Activated effector memory CD4-positive, alpha-beta T cell treated with anti-CD3 and anti-CD28 coated beads, Interleukin-2, amount 50 U/mL, for 16 hours (primary cell): ENCODE measurements around the gene RNF26.

Source experiments
- DNase-seq: peaks from one replicate; pipeline ENCODE4 v3.0.0-alpha.2; 2020

RNF26 gene

DNA sequence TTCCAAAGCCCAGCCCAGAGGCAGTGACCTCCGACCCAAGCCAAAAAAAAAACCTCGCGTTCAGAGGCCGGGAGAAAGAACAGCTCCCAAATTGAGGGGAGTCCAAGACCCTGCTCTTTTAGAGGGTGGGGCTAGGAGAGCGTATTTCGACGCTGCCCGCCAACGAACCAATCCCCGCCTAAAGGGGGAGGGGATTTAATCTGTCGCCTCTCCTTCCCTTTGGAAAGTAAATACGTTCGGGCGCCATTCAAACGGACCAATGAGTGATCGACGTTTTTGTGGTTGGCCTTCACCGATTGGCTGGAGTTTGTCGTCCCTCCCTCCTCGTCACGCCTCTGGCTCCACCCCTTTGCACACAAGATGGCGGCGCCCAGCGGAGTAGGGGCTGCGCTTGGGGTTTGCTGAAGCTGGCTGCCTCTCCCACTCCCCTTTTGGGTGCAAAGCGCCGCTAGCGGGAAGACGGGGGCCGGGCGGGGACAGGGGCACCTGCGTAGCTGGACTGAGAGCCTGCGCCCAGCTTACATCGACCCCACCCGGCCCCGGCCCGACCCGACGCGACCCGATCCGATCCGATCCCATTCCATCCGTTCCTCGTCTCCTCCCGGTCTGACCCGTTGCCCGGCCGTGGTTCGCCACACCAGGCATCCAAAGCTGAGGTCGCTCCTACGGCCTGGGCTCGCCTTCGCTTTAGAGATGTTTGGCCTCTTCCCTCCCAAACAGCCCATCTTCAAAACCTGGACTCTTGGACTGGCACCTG is at the start of gene RNF26:
RNF26 (plus strand) TSS at position 354 of the 757 bp plus-strand sequence. CDS start 596 bp downstream, outside the sequence.
- DNase-seq: peak; percentile 97

DNA sequence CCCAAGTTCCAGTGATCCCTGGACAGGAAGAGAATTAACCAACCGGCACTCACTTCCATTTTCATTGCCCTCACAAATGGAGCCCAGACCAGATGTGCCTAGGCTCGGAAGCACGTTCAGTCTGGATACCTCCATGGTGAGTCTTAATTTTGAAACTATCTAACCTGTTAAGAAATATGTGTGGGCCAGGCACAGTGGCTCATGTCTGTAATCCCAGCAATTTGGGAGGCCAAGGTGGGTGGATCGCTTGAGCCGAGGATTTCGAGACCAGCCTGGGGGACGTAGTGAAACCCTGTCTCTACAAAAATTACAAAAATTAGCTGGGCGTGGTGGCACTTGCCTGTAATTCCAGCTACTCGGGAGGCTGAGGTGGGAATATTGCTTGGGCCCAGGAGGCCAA is 48.9 kb upstream of the RNF26 start:
- DNase-seq: no peak

DNA sequence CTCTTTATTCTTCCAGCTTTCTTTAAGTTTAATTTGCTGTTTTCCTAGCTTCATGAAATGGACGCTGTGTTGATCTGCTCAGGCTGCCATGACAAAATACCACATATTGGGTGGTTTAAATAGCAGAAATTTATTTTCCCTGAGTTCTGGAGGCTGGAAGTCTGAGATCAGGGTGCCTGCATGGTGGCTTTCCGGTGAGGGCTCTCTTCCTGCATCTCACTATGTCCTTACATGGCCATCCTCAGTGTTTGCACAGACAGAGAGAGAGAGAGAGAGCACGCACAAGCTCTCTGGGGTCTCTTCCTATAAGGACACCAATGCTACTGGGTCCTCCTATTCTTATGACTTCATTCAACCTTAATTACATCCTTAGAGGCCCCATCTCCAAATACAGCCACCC is 46.1 kb upstream of the RNF26 start:
- no peak for DNase-seq

DNA sequence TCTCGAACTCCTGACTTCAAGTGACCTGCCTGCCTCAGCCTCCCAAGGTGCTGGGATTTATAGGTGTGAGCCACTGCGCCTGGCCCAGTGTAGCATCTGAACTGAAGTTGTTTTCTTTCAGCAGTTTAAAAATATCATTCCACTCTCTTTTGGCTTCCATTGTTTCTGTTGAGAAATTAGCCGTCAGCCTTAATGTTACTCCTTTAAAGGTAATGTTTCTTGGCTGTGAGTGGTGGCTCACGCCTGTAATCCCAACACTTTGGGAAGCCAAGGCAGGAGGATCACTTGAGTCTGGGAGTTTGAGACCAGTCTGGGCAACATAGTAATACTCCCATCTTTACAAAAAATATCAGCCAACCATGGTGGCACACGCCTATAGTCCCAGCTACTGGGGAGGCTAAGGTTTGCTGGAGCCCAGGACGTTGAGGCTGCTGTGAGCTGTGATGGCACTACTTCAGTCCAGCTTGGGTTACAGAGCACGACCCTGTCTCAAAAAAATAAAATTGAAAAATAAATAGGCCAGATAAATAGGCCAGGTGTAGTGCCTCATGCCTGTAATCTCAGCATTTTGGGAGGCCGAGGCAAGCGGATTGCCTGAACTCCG is 43.3 kb upstream of the RNF26 start:
- no peak for DNase-seq

DNA sequence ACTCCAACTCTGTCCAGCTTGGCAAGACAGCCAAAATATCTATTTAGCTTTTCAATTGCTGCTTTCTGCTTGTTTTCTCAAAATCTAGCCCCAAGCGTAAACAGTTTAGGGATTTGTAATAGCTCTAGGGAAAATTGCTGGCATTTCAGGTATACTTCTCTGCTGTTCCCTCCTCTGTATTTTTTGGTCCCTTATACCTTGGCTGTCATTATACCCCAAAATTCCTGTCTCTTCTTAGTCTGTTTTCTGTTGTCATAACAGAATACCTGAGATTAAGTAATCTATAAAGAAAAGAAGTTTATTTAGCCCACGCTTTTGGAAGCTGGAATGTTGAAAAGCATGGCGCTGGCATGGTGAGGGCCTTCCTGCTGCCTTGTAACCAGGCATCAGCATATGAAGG is 40.9 kb upstream of the RNF26 start:
- no peak for DNase-seq

DNA sequence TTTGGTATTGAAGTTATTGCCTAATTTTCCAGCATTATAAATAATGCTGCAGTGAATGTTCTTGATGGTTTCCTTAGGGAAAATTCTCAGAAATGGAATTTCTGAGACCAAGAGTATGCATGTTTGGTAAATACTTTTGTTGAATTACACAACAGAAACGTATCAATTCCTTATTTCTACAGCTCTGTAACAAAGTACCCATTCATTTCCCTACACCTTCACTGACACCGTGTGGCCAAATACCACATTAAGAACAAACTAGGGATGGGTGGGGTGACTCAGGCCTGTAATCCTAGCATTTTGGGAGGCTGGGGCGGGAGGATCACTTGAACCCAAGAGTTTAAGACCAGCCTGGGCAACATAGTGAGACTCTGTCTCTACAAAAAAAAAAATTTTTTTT is 39.1 kb upstream of the RNF26 start:
- no peak for DNase-seq

DNA sequence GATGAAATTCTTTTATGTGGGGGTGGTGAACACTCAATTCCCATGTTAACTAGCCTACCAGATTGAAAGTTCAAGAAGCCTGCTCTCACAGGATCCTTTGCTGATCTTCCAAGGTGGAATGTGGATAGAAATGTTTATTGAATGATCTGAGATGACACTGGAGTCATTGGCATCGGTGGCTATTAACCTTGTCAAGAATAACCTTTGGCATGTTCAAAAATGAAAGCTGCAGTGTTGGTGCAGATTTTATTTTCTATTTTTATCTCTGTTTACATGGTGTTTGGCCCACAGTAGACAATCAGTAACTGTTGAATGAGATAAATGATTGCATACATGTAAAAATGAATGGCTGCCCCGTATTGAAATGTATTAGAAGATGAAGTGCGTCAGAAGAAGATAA is 36.4 kb upstream of the RNF26 start:
- DNase-seq: no peak

DNA sequence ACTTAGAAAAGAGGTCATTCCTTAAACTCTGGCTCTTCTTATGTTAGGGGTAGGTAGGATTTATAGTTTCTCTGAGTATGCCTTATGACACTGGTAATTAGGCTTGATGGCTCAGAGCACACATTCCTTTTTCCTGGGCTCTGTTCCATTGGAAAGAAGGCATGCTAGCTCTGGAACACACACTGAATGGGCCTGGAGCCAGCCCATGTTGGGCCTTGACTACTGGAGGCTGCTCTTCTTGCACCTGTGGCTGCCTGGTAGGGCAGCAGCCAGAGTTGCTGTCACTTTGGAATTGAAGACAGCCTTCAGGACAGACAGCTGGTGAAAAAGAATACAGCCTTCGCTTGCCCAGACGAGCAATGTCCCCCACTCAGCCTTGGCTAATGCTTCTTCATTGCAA is 35.6 kb upstream of the RNF26 start:
- DNase-seq: no peak

DNA sequence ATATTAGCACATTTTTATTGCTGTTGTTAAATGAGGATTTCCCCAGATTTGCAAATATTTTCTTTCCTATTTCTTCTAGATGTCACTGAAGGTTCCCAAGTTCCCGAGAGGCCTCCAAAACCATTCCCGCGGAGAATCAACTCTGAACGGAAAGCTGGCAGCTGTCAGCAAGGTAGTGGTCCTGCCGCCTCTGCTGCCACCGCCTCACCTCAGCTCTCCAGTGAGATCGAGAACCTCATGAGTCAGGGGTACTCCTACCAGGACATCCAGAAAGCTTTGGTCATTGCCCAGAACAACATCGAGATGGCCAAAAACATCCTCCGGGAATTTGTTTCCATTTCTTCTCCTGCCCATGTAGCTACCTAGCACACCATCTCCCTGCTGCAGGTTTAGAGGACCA is 34.9 kb upstream of the RNF26 start:
- no peak for DNase-seq

DNA sequence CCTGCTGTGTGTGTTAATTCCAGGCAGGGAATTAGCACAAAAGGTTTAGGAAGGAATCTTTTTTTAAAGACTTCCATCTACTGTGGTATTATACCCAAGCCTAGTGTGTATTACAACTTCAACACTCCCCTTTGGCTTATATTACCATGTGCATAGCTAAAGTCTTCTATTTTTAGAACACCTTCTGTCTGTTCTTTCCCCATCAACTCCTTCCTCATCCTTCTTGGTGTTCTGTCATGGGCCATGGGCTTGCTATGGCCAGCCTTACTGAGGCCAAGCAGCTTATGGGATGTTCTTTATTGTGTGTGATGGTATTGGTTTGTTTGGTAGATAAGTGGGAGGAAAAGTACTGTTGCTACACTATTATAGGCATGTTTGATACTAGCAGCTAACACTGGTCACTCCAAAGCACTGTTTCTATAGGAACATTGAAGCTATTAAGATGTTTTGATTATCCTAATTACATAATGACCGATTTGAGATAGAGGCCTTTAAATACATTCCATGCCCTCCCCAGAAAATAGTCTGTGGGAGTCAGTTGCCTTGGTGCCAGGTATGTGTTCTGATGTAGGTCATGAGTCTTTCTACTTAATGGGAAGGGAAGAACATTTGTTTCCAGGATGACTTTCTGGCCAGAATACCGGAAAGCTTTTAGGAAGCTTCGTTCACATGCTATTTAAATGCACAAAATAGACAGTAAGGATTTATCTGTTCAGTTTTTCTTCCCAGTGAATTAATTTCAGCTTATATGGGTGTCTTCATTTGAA is 33.9 kb upstream of the RNF26 start:
- no peak for DNase-seq

DNA sequence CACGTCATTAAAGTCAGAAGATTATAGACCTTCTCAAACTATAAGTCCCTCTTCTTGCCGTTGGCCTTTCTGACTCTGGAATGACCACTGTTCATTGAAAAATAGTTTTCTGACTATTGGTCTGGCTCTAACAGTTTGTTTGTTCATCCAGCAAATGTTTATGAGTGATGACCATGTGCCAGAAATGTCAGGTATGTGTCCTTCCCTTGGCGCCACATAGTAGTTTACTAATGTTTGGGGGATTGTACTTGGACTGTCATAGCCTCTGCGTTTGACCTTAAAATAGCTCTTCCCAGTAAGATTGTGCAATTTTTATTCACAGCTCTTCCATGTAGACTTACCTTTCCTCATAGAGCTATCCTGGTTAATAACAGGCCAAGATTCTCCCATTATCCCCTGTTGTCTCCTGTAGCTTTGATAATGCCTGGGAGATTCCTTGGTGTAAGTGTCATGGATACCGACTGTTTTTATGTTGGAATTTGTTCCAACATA is 31.1 kb upstream of the RNF26 start:
- no peak for DNase-seq

DNA sequence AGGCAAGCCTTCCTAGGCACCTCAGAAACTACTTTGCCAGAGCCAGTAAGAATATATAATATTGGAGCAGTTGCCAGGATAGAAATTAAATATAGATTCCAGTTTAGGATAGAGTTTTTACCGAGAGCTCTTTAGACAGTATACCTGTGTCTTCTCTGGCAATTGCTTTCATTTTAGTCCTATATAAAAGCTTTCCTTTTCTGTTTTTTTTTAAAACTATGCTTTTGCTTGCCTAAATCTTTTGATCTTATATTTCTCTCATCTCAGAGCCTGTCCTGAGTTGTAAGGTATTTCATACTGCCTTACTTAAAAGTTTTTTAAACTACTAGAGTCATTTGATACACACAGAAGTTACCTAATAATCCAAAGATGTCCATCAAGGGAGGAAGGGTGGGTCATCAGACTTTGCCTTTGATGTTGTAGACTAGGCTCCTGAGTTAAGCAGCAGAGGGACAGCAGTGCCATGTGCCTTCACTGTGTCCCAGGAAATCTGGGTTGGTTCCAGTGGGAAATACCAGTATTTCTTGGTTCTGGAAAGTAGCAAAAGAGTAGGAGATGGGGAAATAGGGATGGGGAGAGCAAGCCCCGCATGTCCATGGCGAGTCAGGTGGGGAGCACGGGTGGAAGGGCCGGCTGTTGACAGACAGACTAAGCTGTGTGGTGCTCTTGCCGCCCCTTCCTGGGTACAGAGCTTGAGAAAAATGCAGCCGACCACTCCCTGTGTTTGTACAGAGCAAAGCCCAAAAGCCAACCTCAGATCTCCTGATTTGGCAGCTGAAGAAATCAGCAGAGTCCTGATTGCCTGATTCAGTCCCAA is 28.6 kb upstream of the RNF26 start:
- no peak for DNase-seq

DNA sequence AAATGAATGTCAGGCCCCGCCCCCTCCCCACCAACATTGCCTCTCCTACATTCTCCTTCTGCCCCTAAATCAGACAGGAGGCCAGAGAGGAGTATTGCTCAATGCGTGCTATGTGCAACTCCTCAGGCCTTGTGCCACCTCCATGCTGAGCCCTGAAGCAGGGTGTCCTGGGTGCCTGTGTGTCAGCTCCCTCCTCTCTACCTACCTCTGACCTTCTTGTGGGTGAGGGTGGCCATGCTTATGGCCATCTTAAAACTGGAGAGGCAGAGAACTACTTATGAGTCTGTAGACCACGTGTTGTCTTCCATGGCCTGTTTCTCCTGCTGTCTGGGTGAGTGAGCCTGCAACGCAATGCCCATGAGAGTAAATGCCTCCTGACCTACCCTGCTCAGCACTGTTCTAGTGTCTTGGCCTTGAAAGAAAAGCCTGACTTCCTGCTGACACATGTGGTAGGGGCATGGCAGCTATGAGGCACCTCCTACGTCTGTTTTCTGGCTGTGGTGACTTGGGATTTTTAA is 27.9 kb upstream of the RNF26 start:
- DNase-seq: no peak

DNA sequence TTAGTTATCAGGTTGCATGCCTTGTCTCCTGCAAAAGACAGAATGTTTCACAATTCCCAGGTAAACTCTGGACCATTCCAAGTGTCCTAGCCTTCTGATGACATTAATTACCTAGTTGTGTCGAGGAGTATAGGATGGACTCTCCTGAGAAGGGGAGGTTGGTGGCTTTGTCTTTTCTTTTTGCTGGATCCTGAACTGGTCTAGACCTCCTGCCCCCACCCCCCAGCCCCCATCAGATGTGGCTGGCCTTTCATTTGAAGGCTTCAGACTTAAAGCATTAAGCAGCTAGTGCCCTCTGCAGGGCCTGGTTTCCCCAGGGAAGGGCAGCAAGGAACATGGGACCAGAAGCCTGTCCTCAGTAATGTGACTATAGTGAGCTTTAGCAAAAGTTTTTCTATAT is 27.1 kb upstream of the RNF26 start:
- no peak for DNase-seq

DNA sequence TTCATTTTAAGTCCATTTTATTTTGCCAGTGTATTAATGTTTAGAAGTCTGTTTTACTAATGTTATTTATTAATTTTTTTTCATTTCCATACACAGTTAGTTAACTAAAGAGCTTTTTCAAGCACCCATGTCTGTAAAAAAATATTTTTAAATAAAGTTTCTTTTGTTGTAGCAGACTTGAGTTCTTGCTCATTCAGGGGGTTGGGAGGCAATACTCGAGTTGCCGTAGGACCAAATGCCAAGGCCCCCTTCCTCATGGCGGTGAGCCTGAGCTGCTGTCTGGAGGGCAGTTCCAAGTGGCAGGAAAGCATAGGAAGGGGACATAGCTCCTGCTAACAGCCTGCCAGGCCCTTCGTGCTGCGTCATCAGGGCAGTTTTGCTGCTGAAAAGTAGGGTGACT is 26.4 kb upstream of the RNF26 start:
- DNase-seq: no peak

DNA sequence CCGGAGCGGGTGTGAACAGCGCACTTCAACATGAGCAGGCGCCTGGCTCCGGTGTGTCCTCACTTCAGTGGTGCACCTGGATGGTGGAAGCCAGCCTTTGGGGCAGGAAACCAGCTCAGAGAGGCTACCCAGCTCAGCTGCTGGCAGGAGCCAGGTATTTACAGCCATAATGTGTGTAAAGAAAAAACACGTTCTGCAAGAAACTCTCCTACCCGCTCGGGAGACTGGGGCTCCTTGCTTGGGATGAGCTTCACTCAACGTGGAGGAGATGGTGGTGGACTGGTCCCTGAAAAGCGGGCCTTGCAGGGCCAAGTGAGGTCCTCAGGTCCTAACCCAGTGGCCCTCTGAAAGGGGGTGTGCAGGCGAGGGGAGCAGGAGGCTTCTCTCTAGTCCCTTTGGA is 24.9 kb upstream of the RNF26 start:
- no peak for DNase-seq

DNA sequence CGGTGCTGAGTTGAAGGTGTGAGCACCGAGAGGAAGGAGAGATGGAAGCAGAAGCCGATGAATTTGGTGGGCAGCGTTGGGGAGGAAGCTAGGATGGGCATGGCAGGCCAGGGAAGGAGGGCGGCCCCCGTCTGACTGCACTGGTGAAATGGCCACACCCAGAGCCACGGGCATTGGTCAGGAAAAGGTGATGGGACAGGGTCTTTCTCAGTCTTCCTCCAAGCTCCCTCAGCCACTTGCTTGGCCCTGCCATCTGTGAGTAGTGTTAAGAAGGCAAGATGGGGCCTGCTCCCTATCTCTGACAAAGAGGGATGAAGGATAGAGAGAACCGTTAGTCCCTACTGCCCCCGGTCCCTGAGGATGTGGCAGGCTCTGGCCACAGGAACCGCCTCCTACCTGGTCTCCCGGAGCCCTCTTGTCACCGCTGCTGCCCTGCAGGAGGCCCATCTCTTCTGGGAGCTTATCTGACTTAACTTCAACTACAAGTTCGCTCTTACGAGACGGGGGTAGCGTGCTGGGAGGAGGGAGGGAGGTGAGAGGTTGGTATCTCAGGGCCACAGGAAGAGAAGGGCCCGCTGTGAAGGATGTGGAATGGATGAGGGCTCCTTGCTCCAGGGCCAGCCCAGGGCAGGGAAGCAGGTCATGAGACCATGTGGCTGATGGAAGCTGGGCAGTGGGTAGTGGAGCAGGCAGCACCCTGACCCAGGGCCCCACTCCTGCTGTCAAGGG is 24.2 kb upstream of the RNF26 start:
- DNase-seq: no peak

DNA sequence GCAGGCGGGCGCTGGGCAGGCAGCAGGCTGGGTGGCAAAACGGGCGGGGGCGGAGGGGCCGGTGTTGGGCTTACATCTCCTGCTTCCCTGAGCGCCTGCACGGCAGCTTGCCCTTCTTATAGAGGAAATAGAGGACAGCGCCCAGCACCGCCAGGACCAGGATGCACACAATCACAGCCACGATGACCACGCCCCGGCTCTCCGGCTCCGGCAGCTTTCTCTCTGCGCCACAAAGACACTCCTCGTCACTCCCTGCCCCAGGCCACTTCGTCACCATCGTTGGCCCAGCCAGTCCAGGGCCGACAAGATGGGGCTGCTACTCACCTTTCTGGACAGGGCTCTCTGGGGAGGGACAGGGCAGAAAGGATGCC is 23.7 kb upstream of the RNF26 start:
- no peak for DNase-seq

DNA sequence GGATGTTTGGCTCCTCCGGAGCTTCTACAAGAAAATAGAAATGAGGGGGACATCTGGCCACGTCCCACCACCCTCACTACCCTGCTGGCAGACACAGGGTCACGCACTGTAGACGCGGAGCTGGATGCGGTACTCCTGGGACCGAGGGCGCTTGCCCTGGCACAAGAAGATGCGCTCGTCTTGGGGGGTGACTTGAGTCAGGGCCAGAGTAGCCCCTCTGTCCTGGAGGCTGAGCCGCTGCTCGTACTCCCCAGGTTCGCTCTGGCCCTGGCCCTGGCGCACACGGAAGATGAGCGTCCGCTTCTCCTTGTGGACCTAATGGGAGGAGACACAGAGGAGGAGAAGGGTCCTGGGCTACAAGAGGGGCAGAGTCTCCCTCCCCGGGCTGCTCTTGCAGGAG is 19.6 kb upstream of the RNF26 start:
- DNase-seq: no peak

DNA sequence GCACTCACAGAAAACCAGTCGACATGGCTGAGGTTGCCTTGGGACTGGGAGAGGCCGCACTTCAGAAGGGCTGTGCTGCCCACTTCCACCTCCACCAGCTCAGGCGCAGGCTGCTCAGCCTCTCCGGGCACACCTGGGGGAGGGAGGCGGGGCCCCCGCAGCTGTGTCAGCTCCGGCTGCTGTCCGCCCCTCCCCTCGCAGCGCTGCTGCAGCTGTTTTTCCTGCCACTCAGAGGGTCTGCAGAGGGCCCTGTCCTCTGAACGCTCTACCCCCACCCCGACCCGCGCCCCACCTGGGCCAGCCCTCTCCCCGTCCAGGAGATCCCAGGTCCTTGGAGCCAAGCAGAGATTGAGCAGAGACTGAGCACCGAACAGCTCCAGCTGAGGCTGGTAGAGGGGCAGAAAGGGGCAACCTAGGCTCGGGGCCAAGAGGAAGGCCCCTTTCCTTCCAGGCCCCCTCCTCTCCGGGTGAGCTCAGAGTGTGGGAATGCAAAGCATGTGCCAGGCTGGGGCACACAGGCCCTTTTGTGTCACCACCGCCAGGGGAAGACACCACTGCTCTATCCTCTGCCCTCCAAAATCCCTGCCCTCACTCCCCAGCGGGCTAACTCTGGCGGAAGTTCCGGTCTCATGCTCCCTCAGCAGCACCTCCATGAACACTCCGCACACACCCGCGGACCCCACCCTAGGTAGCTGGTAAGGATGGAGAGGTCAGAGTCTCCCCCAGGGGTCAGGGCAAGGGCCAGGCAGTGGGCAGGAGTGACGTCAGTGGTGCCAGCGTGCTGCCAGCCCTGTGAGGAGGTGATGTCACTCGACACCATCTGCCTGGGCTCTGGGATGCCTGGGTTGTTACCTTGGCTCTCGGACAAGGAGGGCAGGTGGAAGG is 19.0 kb upstream of the RNF26 start:
- DNase-seq: peak; percentile 83
